Gastroesophageal sphincter (tissue), 4 donors: ENCODE results near the gene C5orf63. TPM values are rescaled to one million over a fixed set of nuclear protein-coding genes. Genes with fewer than 3 reads are reported as not detected.
"Not testable (repeated sequence)": the region's sequence is repeated elsewhere in the genome, so short reads cannot be mapped to it uniquely, and the experiment has no call there.

Experiments used
- ATAC-seq: fragments of 150-250 bp; one replicate; pipeline ENCODE4 v1.9.1; 2016; ENCODE audit warnings: mild to moderate bottlenecking, moderate library complexity
- H3K27ac ChIP-seq, 4 donors: fragments of 200-600 bp; sonication (generic) in 3 of 4; 1 replicate in 3 of 4; 2 replicates in 1 of 4; pipeline ENCODE4 v1.5.1; 2016 to 2019
- H3K27me3 ChIP-seq: fragments of 200-600 bp; sonication (generic); one replicate; pipeline ENCODE4 v1.5.1; 2019
- H3K36me3 ChIP-seq, 2 donors: fragments of 200-600 bp; sonication (generic); one replicate each; pipeline ENCODE4 v1.5.1; 2019; ENCODE audit warnings: control low read depth in 1 of 2
- H3K4me1 ChIP-seq, 3 donors: fragments of 200-600 bp; sonication (generic); 1 replicate in 2 of 3; 2 replicates in 1 of 3; pipeline ENCODE4 v1.5.1; 2016 to 2019; ENCODE audit warnings: control low read depth in 2 of 3
- H3K4me3 ChIP-seq, 2 donors: fragments of 200-600 bp; sonication (generic); one replicate each; pipeline ENCODE4 v1.5.1; 2019; ENCODE audit warnings: mild to moderate bottlenecking in 1 of 2, moderate library complexity in 1 of 2
- H3K9me3 ChIP-seq, 3 donors: fragments of 200-600 bp; sonication (generic); one replicate each; pipeline ENCODE4 v1.5.1; 2017 to 2019; ENCODE audit warnings: control low read depth in 2 of 3
- EP300 ChIP-seq: sonication (generic); formaldehyde crosslinking; IDR thresholded peaks from one replicate; pipeline ENCODE4 v1.6.1; 2017; ENCODE audit warnings: antibody characterized with exemption, mild to moderate bottlenecking
- POLR2A ChIP-seq, 2 donors: fragments of 450-650 bp; IDR thresholded peaks; one replicate each; pipeline ENCODE4 v1.6.1; 2017; ENCODE audit warnings: antibody characterized with exemption in 2 of 2, mild to moderate bottlenecking in 2 of 2, moderate library complexity in 1 of 2
- POLR2AphosphoS5 ChIP-seq: sonication (generic); formaldehyde crosslinking; IDR thresholded peaks from one replicate; pipeline ENCODE4 v1.6.1; 2017; ENCODE audit warnings: antibody characterized with exemption
- WGBS, 2 donors: methylation state at CpG; one replicate each; pipeline ENCODE4 v1.1.5; 2018; ENCODE audit warnings: low coverage in 1 of 2; 5-methylcytosine and 5-hydroxymethylcytosine counted together
- total RNA-seq, 4 donors: library from RNA; depleted of rRNA; stranded (reverse); fragments of >200 nt; gene quantifications; one replicate each; pipeline ENCODE4 v1.1.0, GENCODE V29; 2016
- TF ChIP-seq, protein P1 (sequence below), 4 experiments: fragments of 200-600 bp in 2 of 4; fragments of 450-650 bp in 2 of 4; sonication (generic) in 1 of 4; IDR thresholded peaks; one replicate each; pipeline ENCODE4 v1.5.1; 2017 to 2019; ENCODE audit warnings: antibody characterized with exemption in 4 of 4, mild to moderate bottlenecking in 2 of 4, moderate library complexity in 2 of 4

Gene C5orf63
- total RNA-seq, 4 donors from 2014 or later, result 0.59 to 4.2 (median 2.1) TPM

DNA sequence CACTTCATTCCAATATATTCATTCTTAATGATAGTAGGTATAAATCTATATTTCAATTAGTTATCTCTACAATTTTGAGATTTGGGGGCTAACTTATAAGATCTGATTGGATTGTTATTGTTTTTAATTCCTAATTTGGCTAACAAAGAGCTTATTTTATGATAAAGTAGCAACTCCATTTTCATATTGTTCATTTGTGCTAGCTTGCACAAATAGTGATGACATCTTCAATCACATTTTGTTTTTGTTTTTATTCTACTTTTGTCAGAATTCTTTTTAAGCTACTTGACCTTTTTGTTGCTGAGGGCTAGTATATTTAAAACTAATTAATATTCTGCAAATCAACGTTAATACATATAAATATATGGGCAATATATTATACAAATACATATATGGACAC is 65.8 kb downstream of the C5orf63 start:
- H3K4me3 ChIP-seq, result no peak overlapping the region
- 75% methylated on average over 1 of the region's 1 CpG for WGBS, 2 donors
- H3K9me3 ChIP-seq, result no peaks in the 10 kb centered on the region
- ATAC-seq, result no peak
- no peaks in the 10 kb centered on the region for H3K36me3 ChIP-seq
- no peaks in the 10 kb centered on the region for H3K27me3 ChIP-seq
- H3K27ac ChIP-seq, result no peak overlapping the region
- no peaks in the 10 kb centered on the region for H3K4me1 ChIP-seq
- TF ChIP-seq, protein P1, sequence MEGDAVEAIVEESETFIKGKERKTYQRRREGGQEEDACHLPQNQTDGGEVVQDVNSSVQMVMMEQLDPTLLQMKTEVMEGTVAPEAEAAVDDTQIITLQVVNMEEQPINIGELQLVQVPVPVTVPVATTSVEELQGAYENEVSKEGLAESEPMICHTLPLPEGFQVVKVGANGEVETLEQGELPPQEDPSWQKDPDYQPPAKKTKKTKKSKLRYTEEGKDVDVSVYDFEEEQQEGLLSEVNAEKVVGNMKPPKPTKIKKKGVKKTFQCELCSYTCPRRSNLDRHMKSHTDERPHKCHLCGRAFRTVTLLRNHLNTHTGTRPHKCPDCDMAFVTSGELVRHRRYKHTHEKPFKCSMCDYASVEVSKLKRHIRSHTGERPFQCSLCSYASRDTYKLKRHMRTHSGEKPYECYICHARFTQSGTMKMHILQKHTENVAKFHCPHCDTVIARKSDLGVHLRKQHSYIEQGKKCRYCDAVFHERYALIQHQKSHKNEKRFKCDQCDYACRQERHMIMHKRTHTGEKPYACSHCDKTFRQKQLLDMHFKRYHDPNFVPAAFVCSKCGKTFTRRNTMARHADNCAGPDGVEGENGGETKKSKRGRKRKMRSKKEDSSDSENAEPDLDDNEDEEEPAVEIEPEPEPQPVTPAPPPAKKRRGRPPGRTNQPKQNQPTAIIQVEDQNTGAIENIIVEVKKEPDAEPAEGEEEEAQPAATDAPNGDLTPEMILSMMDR (IDR thresholded peaks at IDR 0.05), result no peak
- no peak for TF ChIP-seq POLR2AphosphoS5
- no peak for TF ChIP-seq EP300
- no peak for TF ChIP-seq POLR2A (IDR thresholded peaks at IDR 0.05)

- WGBS, 2 donors, result 37 to 46% methylated on average over 5 of the region's 5 CpGs
- Histone ChIP-seq H3K9me3 (no peaks in the 10 kb centered on the region), H3K4me3 (no peak overlapping the region), H3K27me3 (no peaks in the 10 kb centered on the region), H3K4me1 (no peaks in the 10 kb centered on the region), H3K36me3 (no peaks in the 10 kb centered on the region), H3K27ac (no peak overlapping the region)
- TF ChIP-seq POLR2AphosphoS5 (no peak), POLR2A (IDR thresholded peaks at IDR 0.05) (no peak)
- TF ChIP-seq, protein P1 (IDR thresholded peaks at IDR 0.05), result no peak
- no peak for ATAC-seq
These were observed 66.6 kb downstream of the C5orf63 start for GRCh38 chr5:127006744-127007143.

- not testable (repeated sequence) for H3K4me1 ChIP-seq, H3K36me3 ChIP-seq
- whole genome bisulfite sequencing, 2 donors, result 77 to 80% methylated on average over 1 to 3 of the region's 3 CpGs
These were observed 68.0 kb downstream of the C5orf63 start for GRCh38 chr5:127005282-127005681.

DNA sequence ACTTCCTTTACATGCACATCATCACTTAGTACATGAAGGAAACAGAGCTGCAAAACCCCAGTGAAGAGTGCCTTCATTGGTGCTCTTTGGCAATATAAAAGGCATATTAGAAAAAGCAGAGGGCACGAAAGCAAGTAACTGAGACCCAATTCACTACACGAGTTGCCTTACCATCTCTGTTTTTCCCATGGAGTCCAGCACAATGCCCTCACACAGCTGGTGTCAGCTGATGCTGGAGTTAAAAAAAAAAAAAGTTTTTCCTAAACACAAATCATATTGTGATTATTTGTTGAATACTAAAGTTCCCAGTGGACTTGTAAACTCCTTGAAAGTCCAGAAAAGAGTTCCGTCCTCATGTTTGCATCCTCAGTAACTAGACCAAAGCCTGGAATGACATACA is 68.6 kb downstream of the C5orf63 start:
- ATAC-seq, result no peak
- H3K9me3 ChIP-seq, result no peaks in the 10 kb centered on the region
- H3K27me3 ChIP-seq, result no peaks in the 10 kb centered on the region
- 74 to 90% methylated on average over 3 of the region's 3 CpGs for WGBS, 2 donors
- H3K4me3 ChIP-seq, result no peak overlapping the region
- no peaks in the 10 kb centered on the region for H3K36me3 ChIP-seq
- H3K4me1 ChIP-seq, result no peaks in the 10 kb centered on the region
- no peak overlapping the region for H3K27ac ChIP-seq
- TF ChIP-seq POLR2AphosphoS5 (no peak), EP300 (no peak), POLR2A (IDR thresholded peaks at IDR 0.05) (no peak)
- TF ChIP-seq, protein P1 (IDR thresholded peaks at IDR 0.05), result no peak

More at GRCh38 chr5:127005282-127005681, 68.0 kb downstream of the C5orf63 start:
- H3K4me3 ChIP-seq, H3K27ac ChIP-seq, ATAC-seq, H3K9me3 ChIP-seq, H3K27me3 ChIP-seq: not testable (repeated sequence)

GRCh38 chr5:127003798-127004495 is 69.4 kb downstream of the C5orf63 start:
- ATAC-seq, result no peak
- Histone ChIP-seq H3K4me1 (no peaks in the 10 kb centered on the region), H3K4me3 (no peak overlapping the region), H3K9me3 (no peaks in the 10 kb centered on the region), H3K27ac (no peak overlapping the region), H3K27me3 (no peaks in the 10 kb centered on the region), H3K36me3 (no peaks in the 10 kb centered on the region)
- 82 to 85% methylated on average over 7 of the region's 7 CpGs for WGBS, 2 donors
- TF ChIP-seq, protein P1 (IDR thresholded peaks at IDR 0.05), result no peak
- no peak for TF ChIP-seq POLR2A (IDR thresholded peaks at IDR 0.05)
- no peak for TF ChIP-seq EP300
- no peak for TF ChIP-seq POLR2AphosphoS5
